ENCODE data around the gene SOCS7. TPM values are rescaled to one million over a fixed set of nuclear protein-coding genes. Genes with fewer than 3 reads are reported as not detected.

The SOCS7 gene
- total RNA-seq, 1 donor from 2014 or later = 19.0 TPM

GRCh38 chr17:38379448-38379847, 27.8 kb downstream of the SOCS7 start:
- Histone ChIP-seq H3K36me3 (ENCODE audit: control insufficient read depth, insufficient read depth, low read length) (peaks cover 5% of the 10 kb centered on the region), H3K27me3 (ENCODE audit: control insufficient read depth, insufficient read depth, low read length) (no peaks in the 10 kb centered on the region), H3K4me3 (ENCODE audit: low read depth, low read length) (no peak overlapping the region)
- DNase-seq (ENCODE audit: low read depth) = no peak
- no peak for TF ChIP-seq CTCF (IDR thresholded peaks at IDR 0.05; ENCODE audit: insufficient read depth, low read length, severe bottlenecking)
- no peak for FAIRE-seq

DNA sequence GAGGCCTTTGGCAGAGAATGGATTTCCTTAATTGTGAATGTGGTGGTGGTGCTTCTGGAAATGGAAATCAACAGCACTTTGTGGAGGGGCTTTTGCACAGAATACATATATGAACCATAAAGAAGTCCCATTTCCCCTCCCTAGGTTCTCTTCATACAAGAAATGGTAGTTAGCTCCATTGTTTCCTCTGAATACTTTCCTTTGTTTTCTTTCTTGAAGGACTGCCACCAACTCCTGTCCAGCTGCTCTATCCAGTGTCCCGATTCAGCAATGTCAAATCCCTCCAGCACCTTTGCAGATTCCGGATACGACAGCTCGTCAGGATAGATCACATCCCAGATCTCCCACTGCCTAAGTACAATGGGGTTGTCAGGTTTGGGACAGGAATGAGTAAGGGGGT, 43.4 kb downstream of the SOCS7 start:
- Histone ChIP-seq H3K27me3 (ENCODE audit: control insufficient read depth, insufficient read depth, low read length) (no peaks in the 10 kb centered on the region), H3K4me3 (ENCODE audit: low read depth, low read length) (no peak overlapping the region), H3K36me3 (ENCODE audit: control insufficient read depth, insufficient read depth, low read length) (peaks cover 10% of the 10 kb centered on the region)
- TF ChIP-seq CTCF (IDR thresholded peaks at IDR 0.05; ENCODE audit: insufficient read depth, low read length, severe bottlenecking) = no peak
- DNase-seq (ENCODE audit: low read depth) (no peak), FAIRE-seq (no peak)

GRCh38 chr17:38397227-38397626, 45.6 kb downstream of the SOCS7 start:
- TF ChIP-seq CTCF (IDR thresholded peaks at IDR 0.05; ENCODE audit: insufficient read depth, low read length, severe bottlenecking) = no peak
- Histone ChIP-seq H3K27me3 (ENCODE audit: control insufficient read depth, insufficient read depth, low read length) (no peaks in the 10 kb centered on the region), H3K36me3 (ENCODE audit: control insufficient read depth, insufficient read depth, low read length) (peaks cover 9% of the 10 kb centered on the region), H3K4me3 (ENCODE audit: low read depth, low read length) (no peak overlapping the region)
- no peak for DNase-seq (ENCODE audit: low read depth)
- no peak for FAIRE-seq

DNA sequence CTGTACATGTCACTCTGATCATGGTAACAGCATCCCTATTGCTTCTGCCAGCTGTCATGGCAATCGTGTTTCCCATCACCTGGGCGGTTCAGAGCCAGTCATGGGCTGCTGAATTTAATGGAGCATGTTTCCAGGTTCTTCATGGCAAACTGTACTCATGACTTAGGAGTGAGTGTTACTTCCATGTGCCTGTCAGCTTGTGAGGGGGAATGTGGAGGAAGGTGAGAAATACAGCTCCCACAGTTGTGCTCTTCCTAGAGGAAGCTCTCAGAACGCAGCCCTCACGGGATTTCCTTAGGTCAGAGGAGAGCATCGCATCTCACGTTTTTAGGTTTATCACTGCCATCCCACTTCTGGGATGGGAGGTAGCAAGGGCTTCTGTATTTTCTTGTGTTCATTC, 48.6 kb downstream of the SOCS7 start:
- FAIRE-seq (no peak), DNase-seq (ENCODE audit: low read depth) (no peak)
- TF ChIP-seq CTCF (IDR thresholded peaks at IDR 0.05; ENCODE audit: insufficient read depth, low read length, severe bottlenecking) = no peak
- Histone ChIP-seq H3K36me3 (ENCODE audit: control insufficient read depth, insufficient read depth, low read length) (peaks cover 9% of the 10 kb centered on the region), H3K4me3 (ENCODE audit: low read depth, low read length) (no peak overlapping the region), H3K27me3 (ENCODE audit: control insufficient read depth, insufficient read depth, low read length) (no peaks in the 10 kb centered on the region)

DNA sequence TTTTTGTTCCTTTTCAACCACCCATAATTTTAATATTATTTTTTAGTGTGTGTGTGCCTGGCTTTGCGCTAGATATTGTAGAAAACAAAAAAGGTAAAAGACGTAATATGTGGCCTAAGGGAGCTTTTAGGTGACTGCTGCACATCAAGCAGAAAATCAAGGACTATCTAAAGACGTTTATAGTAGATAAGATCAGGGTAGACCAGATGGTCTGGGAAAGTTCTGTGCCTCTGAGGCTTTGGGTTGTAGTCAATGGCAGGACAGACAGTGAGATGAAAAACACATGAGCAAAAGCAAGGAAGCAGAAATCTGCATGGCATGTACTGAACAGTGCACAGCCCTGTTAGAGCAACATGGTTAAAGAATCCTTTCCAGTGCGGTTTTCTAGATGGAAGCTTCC, 49.8 kb downstream of the SOCS7 start:
- peaks cover 6% of the 10 kb centered on the region for H3K36me3 ChIP-seq (ENCODE audit: control insufficient read depth, insufficient read depth, low read length)
- H3K27me3 ChIP-seq (ENCODE audit: control insufficient read depth, insufficient read depth, low read length) = no peaks in the 10 kb centered on the region
- no peak for TF ChIP-seq CTCF (IDR thresholded peaks at IDR 0.05; ENCODE audit: insufficient read depth, low read length, severe bottlenecking)
- DNase-seq (ENCODE audit: low read depth) = no peak
- no peak overlapping the region for H3K4me3 ChIP-seq (ENCODE audit: low read depth, low read length)
- FAIRE-seq = no peak

DNA sequence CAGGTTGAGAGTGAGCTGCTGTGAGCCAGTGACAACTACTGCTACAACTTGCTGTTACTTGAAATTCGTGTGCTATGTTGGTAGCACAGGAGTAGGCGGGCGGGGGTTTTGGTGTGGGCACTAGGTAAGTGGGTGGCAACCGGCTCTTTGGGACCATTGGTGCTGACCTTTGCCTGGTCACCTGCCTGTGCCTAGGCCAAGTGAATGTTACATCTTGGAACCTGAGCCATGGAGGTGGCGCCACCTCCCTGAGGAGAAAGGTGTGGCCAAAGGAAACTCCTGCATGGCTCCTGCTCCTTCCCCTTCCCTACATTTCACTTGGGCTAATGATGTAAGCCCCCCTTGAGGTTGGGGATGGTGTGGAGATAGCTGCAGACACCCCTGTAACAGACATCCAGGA, 51.3 kb downstream of the SOCS7 start:
- no peak for DNase-seq (ENCODE audit: low read depth)
- Histone ChIP-seq H3K27me3 (ENCODE audit: control insufficient read depth, insufficient read depth, low read length) (no peaks in the 10 kb centered on the region), H3K36me3 (ENCODE audit: control insufficient read depth, insufficient read depth, low read length) (peaks cover 4% of the 10 kb centered on the region), H3K4me3 (ENCODE audit: low read depth, low read length) (no peak overlapping the region)
- peak; percentile 16 for TF ChIP-seq CTCF (IDR thresholded peaks at IDR 0.05; ENCODE audit: insufficient read depth, low read length, severe bottlenecking)
- FAIRE-seq = no peak

Data from bronchial epithelial cell (primary cell).